Transverse colon (tissue), 4 donors: ENCODE data around the gene GALR2.

Experiments used
- CTCF ChIP-seq, 5 experiments: fragments of 200-600 bp in 3 of 5; fragments of 450-650 bp in 2 of 5; sonication (generic) in 3 of 5; IDR thresholded peaks; 1 replicate in 2 of 5; 2 replicates in 3 of 5; pipeline ENCODE4 v1.5.1; 2016 to 2017; ENCODE audit warnings: antibody characterized with exemption in 5 of 5, inconsistent platforms in 3 of 5, mild to moderate bottlenecking in 2 of 5, moderate library complexity in 1 of 5
- POLR2A ChIP-seq: fragments of 450-650 bp; IDR thresholded peaks from one replicate; pipeline ENCODE4 v1.6.1; 2016; ENCODE audit warnings: antibody characterized with exemption, mild to moderate bottlenecking, moderate library complexity
- POLR2AphosphoS5 ChIP-seq, 3 donors: sonication (generic); formaldehyde crosslinking; IDR thresholded peaks; one replicate each; pipeline ENCODE4 v1.6.1; 2016; ENCODE audit warnings: antibody characterized with exemption in 3 of 3

GRCh38 chr17:76104896-76105231 lies 30.3 kb downstream of the GALR2 start:
- TF ChIP-seq POLR2A: no peak
- no peak for TF ChIP-seq POLR2AphosphoS5 (IDR thresholded peaks at IDR 0.05)
- TF ChIP-seq CTCF (IDR thresholded peaks at IDR 0.05): no peak
